ENCODE data around the gene GDNF. TPM values are rescaled to one million over a fixed set of nuclear protein-coding genes. Genes with fewer than 3 reads are reported as not detected.

GDNF gene
- total and polyA plus RNA-seq, 2 experiments from 2014 or later: 0.13 to 0.17 TPM

GRCh38 chr5:37807015-37807414 lies 32.8 kb downstream of the GDNF start:
- H3K9me3 Mint-ChIP-seq: no peaks in the 10 kb centered on the region
- peaks cover 2% of the 10 kb centered on the region for H3K27me3 Mint-ChIP-seq (ENCODE audit: insufficient read depth, low read depth, poor library complexity)
- Histone ChIP-seq H3K4me3 (no peak overlapping the region), H3K4me1 (ENCODE audit: insufficient read depth) (no peaks in the 10 kb centered on the region), H4K20me1 (replicated peaks; ENCODE audit: insufficient read depth) (no peaks in the 10 kb centered on the region), H3K36me3 (ENCODE audit: insufficient read depth) (no peaks in the 10 kb centered on the region), H2AFZ (no peak overlapping the region), H3K79me2 (replicated peaks; ENCODE audit: insufficient read depth) (no peaks in the 10 kb centered on the region), H3K4me2 (no peak overlapping the region), H3K27me3 (ENCODE audit: insufficient read depth) (no peaks in the 10 kb centered on the region), H3F3A (replicated peaks; ENCODE audit: low read depth) (no peaks in the 10 kb centered on the region), H3K27ac (ENCODE audit: low read depth) (no peak overlapping the region), H3K9me2 (ENCODE audit: insufficient read depth) (peaks cover 16% of the 10 kb centered on the region; the same call in 1 of the 2 replicates)
- ATAC-seq (no peak), DNase-seq (ENCODE audit: low spot score) (no peak)
- H3K4me3 Mint-ChIP-seq: no peak overlapping the region
- no peaks in the 10 kb centered on the region for H3K4me1 Mint-ChIP-seq
- H3K36me3 Mint-ChIP-seq (ENCODE audit: low read depth): no peaks in the 10 kb centered on the region
- no peak overlapping the region for H3K27ac Mint-ChIP-seq
- no peak for TF ChIP-seq ZNF331 (CRISPR knock-in tag; IDR thresholded peaks at IDR 0.05; ENCODE audit: low read depth)
- TF ChIP-seq POLR2AphosphoS5 (IDR thresholded peaks at IDR 0.05; ENCODE audit: low read depth): no peak
- no peak for TF ChIP-seq ETS1 (IDR thresholded peaks at IDR 0.05)
- TF ChIP-seq, protein P1, sequence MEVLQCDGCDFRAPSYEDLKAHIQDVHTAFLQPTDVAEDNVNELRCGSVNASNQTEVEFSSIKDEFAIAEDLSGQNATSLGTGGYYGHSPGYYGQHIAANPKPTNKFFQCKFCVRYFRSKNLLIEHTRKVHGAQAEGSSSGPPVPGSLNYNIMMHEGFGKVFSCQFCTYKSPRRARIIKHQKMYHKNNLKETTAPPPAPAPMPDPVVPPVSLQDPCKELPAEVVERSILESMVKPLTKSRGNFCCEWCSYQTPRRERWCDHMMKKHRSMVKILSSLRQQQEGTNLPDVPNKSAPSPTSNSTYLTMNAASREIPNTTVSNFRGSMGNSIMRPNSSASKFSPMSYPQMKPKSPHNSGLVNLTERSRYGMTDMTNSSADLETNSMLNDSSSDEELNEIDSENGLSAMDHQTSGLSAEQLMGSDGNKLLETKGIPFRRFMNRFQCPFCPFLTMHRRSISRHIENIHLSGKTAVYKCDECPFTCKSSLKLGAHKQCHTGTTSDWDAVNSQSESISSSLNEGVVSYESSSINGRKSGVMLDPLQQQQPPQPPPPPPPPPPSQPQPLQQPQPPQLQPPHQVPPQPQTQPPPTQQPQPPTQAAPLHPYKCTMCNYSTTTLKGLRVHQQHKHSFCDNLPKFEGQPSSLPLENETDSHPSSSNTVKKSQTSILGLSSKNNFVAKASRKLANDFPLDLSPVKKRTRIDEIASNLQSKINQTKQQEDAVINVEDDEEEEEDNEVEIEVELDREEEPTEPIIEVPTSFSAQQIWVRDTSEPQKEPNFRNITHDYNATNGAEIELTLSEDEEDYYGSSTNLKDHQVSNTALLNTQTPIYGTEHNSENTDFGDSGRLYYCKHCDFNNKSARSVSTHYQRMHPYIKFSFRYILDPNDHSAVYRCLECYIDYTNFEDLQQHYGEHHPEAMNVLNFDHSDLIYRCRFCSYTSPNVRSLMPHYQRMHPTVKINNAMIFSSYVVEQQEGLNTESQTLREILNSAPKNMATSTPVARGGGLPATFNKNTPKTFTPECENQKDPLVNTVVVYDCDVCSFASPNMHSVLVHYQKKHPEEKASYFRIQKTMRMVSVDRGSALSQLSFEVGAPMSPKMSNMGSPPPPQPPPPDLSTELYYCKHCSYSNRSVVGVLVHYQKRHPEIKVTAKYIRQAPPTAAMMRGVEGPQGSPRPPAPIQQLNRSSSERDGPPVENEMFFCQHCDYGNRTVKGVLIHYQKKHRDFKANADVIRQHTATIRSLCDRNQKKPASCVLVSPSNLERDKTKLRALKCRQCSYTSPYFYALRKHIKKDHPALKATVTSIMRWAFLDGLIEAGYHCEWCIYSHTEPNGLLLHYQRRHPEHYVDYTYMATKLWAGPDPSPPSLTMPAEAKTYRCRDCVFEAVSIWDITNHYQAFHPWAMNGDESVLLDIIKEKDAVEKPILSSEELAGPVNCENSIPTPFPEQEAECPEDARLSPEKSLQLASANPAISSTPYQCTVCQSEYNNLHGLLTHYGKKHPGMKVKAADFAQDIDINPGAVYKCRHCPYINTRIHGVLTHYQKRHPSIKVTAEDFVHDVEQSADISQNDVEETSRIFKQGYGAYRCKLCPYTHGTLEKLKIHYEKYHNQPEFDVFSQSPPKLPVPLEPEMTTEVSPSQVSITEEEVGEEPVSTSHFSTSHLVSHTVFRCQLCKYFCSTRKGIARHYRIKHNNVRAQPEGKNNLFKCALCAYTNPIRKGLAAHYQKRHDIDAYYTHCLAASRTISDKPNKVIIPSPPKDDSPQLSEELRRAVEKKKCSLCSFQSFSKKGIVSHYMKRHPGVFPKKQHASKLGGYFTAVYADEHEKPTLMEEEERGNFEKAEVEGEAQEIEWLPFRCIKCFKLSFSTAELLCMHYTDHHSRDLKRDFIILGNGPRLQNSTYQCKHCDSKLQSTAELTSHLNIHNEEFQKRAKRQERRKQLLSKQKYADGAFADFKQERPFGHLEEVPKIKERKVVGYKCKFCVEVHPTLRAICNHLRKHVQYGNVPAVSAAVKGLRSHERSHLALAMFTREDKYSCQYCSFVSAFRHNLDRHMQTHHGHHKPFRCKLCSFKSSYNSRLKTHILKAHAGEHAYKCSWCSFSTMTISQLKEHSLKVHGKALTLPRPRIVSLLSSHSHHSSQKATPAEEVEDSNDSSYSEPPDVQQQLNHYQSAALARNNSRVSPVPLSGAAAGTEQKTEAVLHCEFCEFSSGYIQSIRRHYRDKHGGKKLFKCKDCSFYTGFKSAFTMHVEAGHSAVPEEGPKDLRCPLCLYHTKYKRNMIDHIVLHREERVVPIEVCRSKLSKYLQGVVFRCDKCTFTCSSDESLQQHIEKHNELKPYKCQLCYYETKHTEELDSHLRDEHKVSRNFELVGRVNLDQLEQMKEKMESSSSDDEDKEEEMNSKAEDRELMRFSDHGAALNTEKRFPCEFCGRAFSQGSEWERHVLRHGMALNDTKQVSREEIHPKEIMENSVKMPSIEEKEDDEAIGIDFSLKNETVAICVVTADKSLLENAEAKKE (CRISPR knock-in tag; IDR thresholded peaks at IDR 0.05): no peak
- TF ChIP-seq NANOG (IDR thresholded peaks at IDR 0.05; ENCODE audit: borderline replicate concordance): no peak
- no peak for TF ChIP-seq JUNB (IDR thresholded peaks at IDR 0.05; ENCODE audit: unreplicated experiment)
- TF ChIP-seq EZH2 (IDR thresholded peaks at IDR 0.05; ENCODE audit: low read depth, unreplicated experiment): no peak
- no peak for TF ChIP-seq EZH2phosphoT487 (IDR thresholded peaks at IDR 0.05; ENCODE audit: unreplicated experiment)
- no peak for TF ChIP-seq REST (IDR thresholded peaks at IDR 0.05; ENCODE audit: unreplicated experiment)
- no peak for TF ChIP-seq CTCF (conservative IDR thresholded peaks at IDR 0.05; ENCODE audit: low read depth in 2 of 2)
- no peak for TF ChIP-seq STAT1 (IDR thresholded peaks at IDR 0.05; ENCODE audit: unreplicated experiment)
- no peak for TF ChIP-seq ZNF114 (CRISPR knock-in tag; IDR thresholded peaks at IDR 0.05)
- TF ChIP-seq CREB1 (CRISPR knock-in tag; IDR thresholded peaks at IDR 0.05; ENCODE audit: low read depth): no peak
